Measurements from ENCODE around the gene POLR3C. TPM values are rescaled to one million over a fixed set of nuclear protein-coding genes. Genes with fewer than 3 reads are reported as not detected.

POLR3C gene
- polyA plus RNA-seq, 1 donor: 26.1 TPM

DNA sequence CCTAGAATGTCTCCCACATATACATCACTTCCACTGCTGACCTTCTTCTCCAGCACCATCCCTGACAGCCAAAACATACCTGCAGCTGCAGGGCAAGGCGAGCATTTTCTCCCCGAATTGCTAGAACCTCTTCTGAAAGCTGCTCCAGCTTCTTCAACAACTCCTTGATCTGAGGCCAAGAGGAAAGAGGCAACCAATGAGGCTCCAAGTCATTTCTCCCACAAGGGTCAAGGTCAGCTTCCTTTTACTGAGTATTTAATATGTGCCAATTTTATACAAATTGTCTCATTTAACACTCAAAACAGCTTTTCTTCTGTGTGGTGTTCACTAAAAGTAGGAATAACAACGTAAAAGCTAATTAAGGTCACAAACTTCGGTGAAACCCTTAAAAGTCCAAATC is 44.2 kb downstream of the POLR3C start:
- H3K9me3 ChIP-seq (ENCODE audit: control insufficient read depth, low read depth, low read length): no peaks in the 10 kb centered on the region
- H3K4me1 ChIP-seq (ENCODE audit: control insufficient read depth, insufficient read depth, low read length): peaks cover 4% of the 10 kb centered on the region
- DNase-seq: no peak
- no peaks in the 10 kb centered on the region for H3K36me3 ChIP-seq (ENCODE audit: control insufficient read depth, insufficient read depth, low read length)
- WGBS (ENCODE audit: insufficient coverage, low lambda C conversion rate): no CpG with 5 or more reads among the region's 4 CpGs
- H3K4me3 ChIP-seq (ENCODE audit: low read length): no peak overlapping the region
- H3K27ac ChIP-seq (ENCODE audit: low read length): no peak overlapping the region
- H3K27me3 ChIP-seq (ENCODE audit: control insufficient read depth, insufficient read depth, low read length): peaks cover 28% of the 10 kb centered on the region

DNA sequence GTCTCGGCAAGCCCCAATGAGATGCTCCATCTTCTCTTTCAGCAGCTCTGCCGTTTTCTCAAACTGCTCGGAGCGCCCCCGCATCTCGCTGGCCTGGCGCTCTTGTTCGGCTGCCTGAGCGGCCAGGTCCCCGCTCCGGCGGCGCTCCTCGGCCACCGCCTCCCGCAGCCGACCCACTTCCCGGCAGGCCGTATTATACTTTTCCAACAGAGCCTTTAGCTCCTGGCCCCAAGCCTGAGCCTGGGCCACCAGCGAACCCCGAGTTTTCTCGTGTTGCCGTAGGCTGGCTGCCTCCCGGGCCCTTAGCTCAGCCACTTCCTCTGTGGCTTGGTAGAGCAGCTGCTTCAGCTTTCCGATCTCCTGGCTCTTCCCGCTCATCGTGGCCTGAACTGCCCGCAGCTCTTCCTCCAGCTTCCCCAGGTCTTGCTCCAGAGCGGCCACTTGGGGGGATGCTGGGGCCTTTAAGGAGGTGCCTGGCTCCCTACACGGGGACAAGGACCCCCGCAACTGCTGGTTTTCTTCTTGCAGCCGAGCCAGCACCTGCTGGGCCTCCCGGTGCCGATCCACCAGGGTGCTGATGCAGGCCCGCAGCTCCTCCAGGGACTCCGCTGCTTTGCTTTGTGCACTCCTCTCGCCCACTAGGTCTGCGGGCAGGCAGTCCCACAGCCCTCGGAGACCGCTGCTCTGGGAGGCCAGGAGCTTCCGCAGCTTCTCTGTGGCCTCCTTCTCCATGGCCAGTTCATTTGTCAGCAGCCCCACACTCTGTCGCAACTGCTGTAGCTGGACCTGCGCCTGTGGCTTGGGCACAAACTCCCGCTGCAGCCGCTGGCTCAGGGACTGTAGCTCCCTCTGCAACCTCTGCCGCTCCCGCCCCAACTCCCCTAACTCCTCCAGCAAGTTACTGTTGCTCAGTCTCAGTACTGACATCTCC is 48.3 kb downstream of the POLR3C start:
- Histone ChIP-seq H3K27me3 (ENCODE audit: control insufficient read depth, insufficient read depth, low read length) (peaks cover 35% of the 10 kb centered on the region), H3K27ac (ENCODE audit: low read length) (peak overlapping the region; percentile 59), H3K4me1 (ENCODE audit: control insufficient read depth, insufficient read depth, low read length) (peaks cover 4% of the 10 kb centered on the region), H3K4me3 (ENCODE audit: low read length) (peak overlapping the region; percentile 35), H3K9me3 (ENCODE audit: control insufficient read depth, low read depth, low read length) (no peaks in the 10 kb centered on the region), H3K36me3 (ENCODE audit: control insufficient read depth, insufficient read depth, low read length) (no peaks in the 10 kb centered on the region)
- no peak for DNase-seq
- WGBS (ENCODE audit: insufficient coverage, low lambda C conversion rate): no CpG with 5 or more reads among the region's 47 CpGs

DNA sequence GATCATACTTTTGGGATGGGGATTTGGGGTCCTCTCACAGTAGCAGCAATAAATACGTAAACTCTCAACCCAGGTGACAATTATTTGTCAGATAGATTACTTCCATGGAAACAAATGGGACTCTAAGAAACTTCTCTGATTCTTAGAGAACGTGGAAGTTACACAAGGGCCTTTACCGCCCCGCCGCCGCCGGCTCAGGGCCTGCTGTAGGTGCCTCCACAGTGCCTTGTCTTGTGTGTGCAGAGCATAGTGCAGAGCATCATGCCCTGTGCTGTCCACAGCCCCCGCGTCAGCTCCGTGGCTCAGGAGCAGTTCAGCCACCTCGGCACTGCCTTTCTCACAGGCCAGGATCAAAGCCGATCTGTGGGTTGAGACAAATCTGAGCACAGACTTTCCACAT is 50.6 kb downstream of the POLR3C start:
- Histone ChIP-seq H3K27ac (ENCODE audit: low read length) (no peak overlapping the region), H3K4me1 (ENCODE audit: control insufficient read depth, insufficient read depth, low read length) (peaks cover 4% of the 10 kb centered on the region), H3K9me3 (ENCODE audit: control insufficient read depth, low read depth, low read length) (no peaks in the 10 kb centered on the region), H3K27me3 (ENCODE audit: control insufficient read depth, insufficient read depth, low read length) (peaks cover 32% of the 10 kb centered on the region), H3K4me3 (ENCODE audit: low read length) (no peak overlapping the region), H3K36me3 (ENCODE audit: control insufficient read depth, insufficient read depth, low read length) (no peaks in the 10 kb centered on the region)
- no CpG with 5 or more reads among the region's 12 CpGs for WGBS (ENCODE audit: insufficient coverage, low lambda C conversion rate)
- DNase-seq: no peak

DNA sequence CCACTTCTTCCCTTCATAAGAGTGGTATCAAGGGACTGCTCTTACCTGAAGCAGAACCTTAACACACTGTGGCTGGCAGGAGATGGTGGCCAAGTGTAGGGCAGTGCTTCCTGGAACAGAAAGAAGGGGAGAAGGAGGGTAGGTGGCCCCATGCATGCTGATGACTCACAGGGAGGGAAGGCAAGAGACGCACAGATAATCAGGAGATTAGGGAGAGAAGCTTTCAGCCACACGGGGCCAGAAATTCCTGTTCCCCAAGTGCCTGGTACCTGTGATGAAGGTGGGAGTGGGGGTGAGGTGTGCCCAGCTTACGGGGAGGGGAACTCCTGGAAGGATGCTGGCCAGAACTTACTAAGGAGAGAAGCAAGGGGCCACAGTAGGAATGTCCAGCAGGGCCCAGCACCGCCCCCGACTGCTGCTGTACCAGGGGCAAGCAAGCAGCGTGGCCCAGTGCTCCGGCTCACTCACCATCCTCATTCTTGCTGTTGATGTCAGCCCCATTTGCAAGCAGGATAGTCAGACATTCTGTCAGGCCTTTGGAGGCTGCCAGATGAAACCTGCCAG is 54.0 kb downstream of the POLR3C start:
- peaks cover 14% of the 10 kb centered on the region for H3K27me3 ChIP-seq (ENCODE audit: control insufficient read depth, insufficient read depth, low read length)
- H3K27ac ChIP-seq (ENCODE audit: low read length): no peak overlapping the region
- H3K4me1 ChIP-seq (ENCODE audit: control insufficient read depth, insufficient read depth, low read length): no peaks in the 10 kb centered on the region
- no peaks in the 10 kb centered on the region for H3K36me3 ChIP-seq (ENCODE audit: control insufficient read depth, insufficient read depth, low read length)
- no peak overlapping the region for H3K4me3 ChIP-seq (ENCODE audit: low read length)
- no CpG with 5 or more reads among the region's 7 CpGs for WGBS (ENCODE audit: insufficient coverage, low lambda C conversion rate)
- H3K9me3 ChIP-seq (ENCODE audit: control insufficient read depth, low read depth, low read length): no peaks in the 10 kb centered on the region
- no peak for DNase-seq

GRCh38 chr1:145878724-145879123 is 54.7 kb downstream of the POLR3C start:
- Histone ChIP-seq H3K27me3 (ENCODE audit: control insufficient read depth, insufficient read depth, low read length) (peaks cover 13% of the 10 kb centered on the region), H3K4me1 (ENCODE audit: control insufficient read depth, insufficient read depth, low read length) (no peaks in the 10 kb centered on the region), H3K36me3 (ENCODE audit: control insufficient read depth, insufficient read depth, low read length) (no peaks in the 10 kb centered on the region), H3K4me3 (ENCODE audit: low read length) (no peak overlapping the region), H3K27ac (ENCODE audit: low read length) (no peak overlapping the region), H3K9me3 (ENCODE audit: control insufficient read depth, low read depth, low read length) (no peaks in the 10 kb centered on the region)
- no peak for DNase-seq
- no CpG with 5 or more reads among the region's 2 CpGs for WGBS (ENCODE audit: insufficient coverage, low lambda C conversion rate)

DNA sequence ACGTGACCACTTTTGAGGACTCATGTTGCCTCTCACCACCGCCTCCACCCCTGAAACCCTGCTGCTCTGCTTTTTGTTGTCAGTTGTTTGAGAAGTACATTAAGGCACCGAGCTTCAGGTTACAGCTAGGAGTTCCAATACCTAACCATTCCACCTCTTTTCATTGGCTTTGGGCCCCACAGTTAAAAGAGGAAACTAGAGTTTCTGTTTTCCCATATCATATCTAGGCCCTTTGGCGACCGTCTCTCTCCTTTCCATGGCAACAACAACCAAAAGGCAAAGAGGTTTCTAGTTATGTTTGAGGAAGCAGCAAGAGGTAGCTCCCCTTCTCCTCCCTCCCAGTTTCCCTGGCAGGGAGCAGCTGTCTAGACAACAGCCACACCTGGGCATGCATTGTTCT is 55.8 kb downstream of the POLR3C start:
- peak in 1 of 2 donors; percentile 9 for DNase-seq
- H3K27me3 ChIP-seq (ENCODE audit: control insufficient read depth, insufficient read depth, low read length): peaks cover 23% of the 10 kb centered on the region
- 35% methylated on average over 3 of the region's 5 CpGs for WGBS (ENCODE audit: insufficient coverage, low lambda C conversion rate)
- no peaks in the 10 kb centered on the region for H3K4me1 ChIP-seq (ENCODE audit: control insufficient read depth, insufficient read depth, low read length)
- H3K36me3 ChIP-seq (ENCODE audit: control insufficient read depth, insufficient read depth, low read length): no peaks in the 10 kb centered on the region
- H3K9me3 ChIP-seq (ENCODE audit: control insufficient read depth, low read depth, low read length): no peaks in the 10 kb centered on the region
- H3K27ac ChIP-seq (ENCODE audit: low read length): no peak overlapping the region
- no peak overlapping the region for H3K4me3 ChIP-seq (ENCODE audit: low read length)

DNA sequence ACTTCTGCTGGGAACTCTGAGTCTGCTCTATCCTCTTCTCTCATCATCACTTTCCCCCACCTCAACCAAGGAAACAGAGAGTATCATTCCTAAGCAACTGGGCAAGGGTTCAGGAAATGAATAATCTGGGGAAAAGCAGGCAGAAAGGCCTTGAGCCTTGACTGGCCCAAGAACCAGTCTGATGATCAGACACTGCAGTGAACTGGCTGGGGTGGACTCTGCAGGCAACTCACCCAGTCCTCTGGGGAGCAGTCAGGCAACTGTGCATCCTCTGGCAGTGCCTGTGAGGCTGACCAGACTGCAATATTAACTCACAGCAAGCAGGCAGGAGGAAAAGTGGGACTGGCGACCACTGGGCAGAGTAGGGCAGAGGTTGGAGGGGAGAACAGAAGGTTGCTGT is 60.7 kb downstream of the POLR3C start:
- DNase-seq: no peak
- Histone ChIP-seq H3K4me3 (ENCODE audit: low read length) (no peak overlapping the region), H3K9me3 (ENCODE audit: control insufficient read depth, low read depth, low read length) (no peaks in the 10 kb centered on the region), H3K36me3 (ENCODE audit: control insufficient read depth, insufficient read depth, low read length) (no peaks in the 10 kb centered on the region), H3K27me3 (ENCODE audit: control insufficient read depth, insufficient read depth, low read length) (peaks cover 17% of the 10 kb centered on the region), H3K4me1 (ENCODE audit: control insufficient read depth, insufficient read depth, low read length) (no peaks in the 10 kb centered on the region), H3K27ac (ENCODE audit: low read length) (no peak overlapping the region)
- WGBS (ENCODE audit: insufficient coverage, low lambda C conversion rate): 100% methylated on average over 1 of the region's 1 CpG

GRCh38 chr1:145885738-145886287 is 61.8 kb downstream of the POLR3C start, which contains the start of gene ANKRD35:
TSS of gene ANKRD35 (minus strand) at chr1:145885866. CDS start at chr1:145885758, 108 bp downstream.
- Histone ChIP-seq H3K36me3 (ENCODE audit: control insufficient read depth, insufficient read depth, low read length) (no peaks in the 10 kb centered on the region), H3K27ac (ENCODE audit: low read length) (no peak within 1 kb of the TSS), H3K4me3 (ENCODE audit: low read length) (peak within 1 kb of the TSS; percentile 56), H3K27me3 (ENCODE audit: control insufficient read depth, insufficient read depth, low read length) (peaks cover 17% of the 10 kb centered on the region), H3K4me1 (ENCODE audit: control insufficient read depth, insufficient read depth, low read length) (no peaks in the 10 kb centered on the region), H3K9me3 (ENCODE audit: control insufficient read depth, low read depth, low read length) (no peaks in the 10 kb centered on the region)
- WGBS (ENCODE audit: insufficient coverage, low lambda C conversion rate): no CpG with 5 or more reads among the region's 36 CpGs
- DNase-seq: peak; percentile 45 to 77

DNA sequence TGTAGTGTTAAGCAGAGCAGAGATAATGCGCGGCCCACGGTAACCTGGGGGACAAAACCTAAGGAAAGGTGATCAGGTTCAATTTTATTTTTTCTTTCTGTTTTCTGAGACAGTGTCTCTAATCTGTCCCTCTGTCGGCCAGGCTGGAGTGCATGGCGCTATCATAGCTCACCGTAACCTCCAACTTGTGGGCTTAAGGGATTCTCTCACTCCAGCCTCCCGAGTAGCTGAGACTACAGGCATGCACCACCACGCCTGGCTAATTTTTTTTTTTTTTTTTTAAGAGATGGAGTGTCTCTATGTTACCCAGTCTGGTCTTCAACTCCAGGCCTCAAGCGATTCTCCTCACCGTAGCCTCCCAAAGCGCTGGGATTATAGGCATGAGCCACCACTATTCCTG is 62.4 kb downstream of the POLR3C start:
- no peak overlapping the region for H3K27ac ChIP-seq (ENCODE audit: low read length)
- WGBS (ENCODE audit: insufficient coverage, low lambda C conversion rate): no CpG with 5 or more reads among the region's 11 CpGs
- DNase-seq: no peak
- no peaks in the 10 kb centered on the region for H3K9me3 ChIP-seq (ENCODE audit: control insufficient read depth, low read depth, low read length)
- H3K27me3 ChIP-seq (ENCODE audit: control insufficient read depth, insufficient read depth, low read length): peaks cover 17% of the 10 kb centered on the region
- peaks cover 2% of the 10 kb centered on the region for H3K4me1 ChIP-seq (ENCODE audit: control insufficient read depth, insufficient read depth, low read length)
- H3K36me3 ChIP-seq (ENCODE audit: control insufficient read depth, insufficient read depth, low read length): no peaks in the 10 kb centered on the region
- peak overlapping the region; percentile 56 for H3K4me3 ChIP-seq (ENCODE audit: low read length)

GRCh38 chr1:145886816-145887215 is 62.8 kb downstream of the POLR3C start:
- no peaks in the 10 kb centered on the region for H3K36me3 ChIP-seq (ENCODE audit: control insufficient read depth, insufficient read depth, low read length)
- no peak overlapping the region for H3K4me3 ChIP-seq (ENCODE audit: low read length)
- DNase-seq: no peak
- H3K27me3 ChIP-seq (ENCODE audit: control insufficient read depth, insufficient read depth, low read length): peaks cover 17% of the 10 kb centered on the region
- H3K4me1 ChIP-seq (ENCODE audit: control insufficient read depth, insufficient read depth, low read length): peaks cover 6% of the 10 kb centered on the region
- 100% methylated on average over 1 of the region's 8 CpGs for WGBS (ENCODE audit: insufficient coverage, low lambda C conversion rate)
- H3K9me3 ChIP-seq (ENCODE audit: control insufficient read depth, low read depth, low read length): no peaks in the 10 kb centered on the region
- H3K27ac ChIP-seq (ENCODE audit: low read length): no peak overlapping the region
